ENCODE data around the gene PCDH9.

GRCh38 chr13:67131393-67131792 lies 98.7 kb downstream of the PCDH9 start:
- TF ChIP-seq CTCF (IDR thresholded peaks at IDR 0.05; ENCODE audit: low read length) = no peak
- no peak for TF ChIP-seq EZH2 (IDR thresholded peaks at IDR 0.05; ENCODE audit: borderline replicate concordance, low read length)

Data from OCI-LY1 (cell line).